Astrocyte (in vitro differentiated cells and primary cell): Measurements from ENCODE around the gene DAZAP1.

ENCODE experiments used
- CTCF ChIP-seq: IDR thresholded peaks from 2 replicates; pipeline ENCODE4 v1.5.1; 2011; ENCODE audit warnings: low read depth, mild to moderate bottlenecking, inconsistent platforms, low read length, moderate library complexity; ENCODE audit not compliant: insufficient read depth
- EZH2 ChIP-seq: IDR thresholded peaks from 2 replicates; pipeline ENCODE4 v1.6.1; 2012; ENCODE audit warnings: mild to moderate bottlenecking, low read length, inconsistent platforms; ENCODE audit not compliant: insufficient read depth

GRCh38 chr19:1373042-1373533, 34.3 kb upstream of the DAZAP1 start:
- TF ChIP-seq CTCF (no peak), EZH2 (no peak)
